Muscle layer of duodenum (tissue), 2 donors: ENCODE measurements around the gene KCNMA1.

Experiments
- H3K27ac ChIP-seq: one replicate; pipeline ENCODE4 v1.7.0; 2013; ENCODE audit warnings: mild to moderate bottlenecking, low read length
- H3K27me3 ChIP-seq: one replicate; pipeline ENCODE4 v1.7.0; 2013; ENCODE audit warnings: low read depth, mild to moderate bottlenecking, control low read depth, low read length
- H3K36me3 ChIP-seq, 2 donors: one replicate each; pipeline ENCODE4 v1.7.0; 2013; ENCODE audit warnings: low read length in 2 of 2, control low read depth in 1 of 2, mild to moderate bottlenecking in 1 of 2; ENCODE audit not compliant: insufficient read depth in 2 of 2, control insufficient read depth in 1 of 2
- H3K4me1 ChIP-seq, 2 donors: one replicate each; pipeline ENCODE4 v1.7.0; 2013; ENCODE audit warnings: low read length in 2 of 2, mild to moderate bottlenecking in 2 of 2, control low read depth in 1 of 2, moderate library complexity in 1 of 2; ENCODE audit not compliant: insufficient read depth in 2 of 2, control insufficient read depth in 1 of 2
- H3K4me3 ChIP-seq, 2 donors: one replicate each; pipeline ENCODE4 v1.7.0; 2013; ENCODE audit warnings: low read length in 2 of 2, low read depth in 1 of 2, mild to moderate bottlenecking in 1 of 2
- H3K9me3 ChIP-seq, 2 donors: one replicate each; pipeline ENCODE4 v1.7.0; 2013; ENCODE audit warnings: low read length in 2 of 2, control low read depth in 1 of 2, mild to moderate bottlenecking in 1 of 2; ENCODE audit not compliant: control insufficient read depth in 1 of 2
- donor health status: healthy.

The KCNMA1 gene

DNA sequence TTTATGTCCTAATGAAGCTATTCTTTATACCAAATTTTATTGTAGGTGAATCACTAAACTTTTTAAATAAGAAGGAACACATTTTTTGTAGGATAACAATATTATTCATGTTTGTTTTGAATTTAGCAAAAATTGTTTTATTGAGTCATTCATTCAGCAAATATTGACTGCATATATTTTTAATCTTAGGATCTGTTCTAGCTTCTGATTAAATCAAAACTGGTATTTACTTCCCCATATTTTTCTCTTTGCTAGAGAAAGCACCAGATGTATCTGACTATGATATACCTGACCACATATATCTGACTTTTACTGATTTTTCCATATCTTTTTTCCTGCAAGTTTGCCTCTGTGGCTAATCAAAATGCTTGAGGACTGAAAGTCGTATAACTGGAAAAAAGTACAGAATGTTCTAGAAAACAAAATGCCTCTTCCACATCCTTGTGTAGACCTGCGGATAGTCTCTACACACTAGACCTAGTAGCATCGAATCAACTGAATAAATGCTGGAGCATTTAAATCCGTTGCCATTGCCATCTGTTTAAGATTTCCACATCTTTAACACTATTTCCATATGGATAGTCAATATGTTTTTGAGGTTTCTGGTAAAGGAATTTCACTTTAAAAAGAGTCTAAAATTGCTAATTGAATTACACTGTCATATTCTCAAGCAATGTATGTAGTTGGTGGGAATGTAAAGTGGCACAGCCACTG, 594.7 kb downstream of the KCNMA1 start:
- H3K4me1 ChIP-seq: peaks cover 0 to 5% of the 10 kb centered on the region in 2 donors
- no peaks in the 10 kb centered on the region for H3K9me3 ChIP-seq
- H3K27me3 ChIP-seq: no peaks in the 10 kb centered on the region
- H3K4me3 ChIP-seq: no peak overlapping the region
- H3K27ac ChIP-seq: no peak overlapping the region
- H3K36me3 ChIP-seq: no peaks in the 10 kb centered on the region

DNA sequence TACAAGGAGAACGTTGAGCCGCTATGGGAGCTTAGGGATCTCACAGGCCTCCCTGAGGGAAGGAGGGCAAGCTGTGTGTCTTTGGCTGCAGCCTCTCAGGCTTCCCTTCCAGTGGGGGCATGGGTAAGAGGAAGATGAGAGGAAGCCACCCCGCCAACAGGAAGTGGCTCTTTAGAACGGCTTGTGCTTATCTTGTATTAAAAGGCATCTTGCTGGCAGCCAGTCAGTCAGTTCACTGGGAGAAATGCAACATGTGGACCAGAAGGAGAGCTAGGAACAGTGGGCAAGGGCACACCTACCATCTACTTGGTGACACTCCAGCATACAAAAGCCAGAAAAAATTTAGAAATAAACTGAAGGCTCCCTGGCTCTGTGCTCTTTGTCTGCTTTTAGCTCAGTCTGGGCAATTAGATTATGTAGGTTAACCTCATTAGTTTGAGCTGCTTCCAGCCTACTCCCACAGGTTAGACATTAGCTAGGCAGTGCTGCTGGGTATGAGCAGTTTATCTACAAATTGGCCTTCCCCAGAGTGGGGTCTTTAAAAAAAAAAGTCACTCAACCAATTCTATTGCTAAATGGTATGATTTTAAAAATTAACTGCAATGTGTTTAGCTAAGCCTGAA, 595.9 kb downstream of the KCNMA1 start:
- Histone ChIP-seq H3K27me3 (no peaks in the 10 kb centered on the region), H3K27ac (no peak overlapping the region), H3K4me3 (no peak overlapping the region), H3K9me3 (no peaks in the 10 kb centered on the region), H3K36me3 (no peaks in the 10 kb centered on the region), H3K4me1 (peaks cover 0 to 5% of the 10 kb centered on the region in 2 donors)

GRCh38 chr10:77038407-77038806, 599.2 kb downstream of the KCNMA1 start:
- no peak overlapping the region for H3K27ac ChIP-seq
- no peaks in the 10 kb centered on the region for H3K9me3 ChIP-seq
- no peak overlapping the region for H3K4me3 ChIP-seq
- no peaks in the 10 kb centered on the region for H3K36me3 ChIP-seq
- no peaks in the 10 kb centered on the region for H3K27me3 ChIP-seq
- peaks cover 0 to 5% of the 10 kb centered on the region in 2 donors for H3K4me1 ChIP-seq

GRCh38 chr10:77037735-77038403, 599.7 kb downstream of the KCNMA1 start:
- no peaks in the 10 kb centered on the region for H3K9me3 ChIP-seq
- no peak overlapping the region for H3K4me3 ChIP-seq
- H3K27ac ChIP-seq: no peak overlapping the region
- no peaks in the 10 kb centered on the region for H3K27me3 ChIP-seq
- H3K36me3 ChIP-seq: no peaks in the 10 kb centered on the region
- H3K4me1 ChIP-seq: peaks cover 0 to 5% of the 10 kb centered on the region in 2 donors

DNA sequence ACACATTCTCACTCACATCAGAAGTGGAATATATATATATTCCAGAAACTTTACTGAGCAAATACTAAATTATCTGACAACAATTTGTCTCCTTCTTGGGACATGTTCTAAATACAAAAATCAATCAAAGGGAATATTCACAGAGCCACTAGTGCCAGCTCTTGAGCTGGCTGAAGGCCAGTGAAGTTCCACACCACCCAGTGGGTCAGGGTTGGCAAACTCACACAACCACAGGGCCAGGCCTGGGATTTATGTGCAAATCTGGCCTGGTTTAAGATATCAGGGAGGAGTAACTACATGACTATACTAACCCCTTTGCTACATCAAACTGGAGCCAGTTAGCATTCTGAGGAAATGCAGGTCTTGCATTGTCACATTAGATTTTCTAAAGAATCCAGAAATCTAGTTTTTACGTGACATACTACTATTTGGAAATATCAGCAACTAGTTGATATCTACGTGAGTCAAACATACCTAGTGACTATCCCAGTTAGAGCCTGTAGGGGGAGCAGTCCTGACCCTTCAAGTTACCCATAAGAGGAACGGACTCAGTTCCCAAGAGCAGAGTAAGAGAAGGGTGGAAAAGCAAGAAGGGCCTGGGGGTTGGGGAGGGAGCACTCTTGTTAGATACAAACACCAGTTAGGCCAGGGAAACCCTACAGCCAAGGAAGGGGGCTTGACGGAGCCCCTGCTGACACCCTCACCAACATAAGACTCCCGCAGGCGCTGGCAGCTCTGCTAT, 600.4 kb downstream of the KCNMA1 start:
- H3K4me1 ChIP-seq: peaks cover 0 to 5% of the 10 kb centered on the region in 2 donors
- no peak overlapping the region for H3K4me3 ChIP-seq
- H3K36me3 ChIP-seq: no peaks in the 10 kb centered on the region
- no peaks in the 10 kb centered on the region for H3K9me3 ChIP-seq
- no peaks in the 10 kb centered on the region for H3K27me3 ChIP-seq
- no peak overlapping the region for H3K27ac ChIP-seq

DNA sequence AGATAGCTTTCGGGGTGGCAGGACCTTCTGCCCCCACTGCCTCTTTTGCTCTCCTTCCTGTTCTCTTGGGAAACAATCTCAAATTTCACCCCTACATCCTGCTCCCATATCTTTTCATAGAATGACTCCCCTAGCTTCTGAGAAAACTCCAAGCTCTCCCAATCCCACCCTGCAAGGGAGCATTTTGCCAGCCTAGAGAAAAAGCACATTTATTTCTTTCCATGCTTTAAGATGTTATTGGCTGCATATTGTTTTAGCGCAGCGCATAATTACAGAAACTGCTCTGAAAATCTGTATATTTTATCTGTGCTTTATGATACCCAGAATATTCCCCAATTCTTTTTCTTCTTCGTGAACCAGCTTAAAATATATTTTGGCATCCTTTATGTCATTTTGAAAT, 601.3 kb downstream of the KCNMA1 start:
- H3K36me3 ChIP-seq: no peaks in the 10 kb centered on the region
- H3K4me1 ChIP-seq: no peaks in the 10 kb centered on the region
- H3K27me3 ChIP-seq: no peaks in the 10 kb centered on the region
- no peak overlapping the region for H3K27ac ChIP-seq
- no peak overlapping the region for H3K4me3 ChIP-seq
- H3K9me3 ChIP-seq: no peaks in the 10 kb centered on the region

GRCh38 chr10:77034795-77035194, 602.8 kb downstream of the KCNMA1 start:
- no peaks in the 10 kb centered on the region for H3K4me1 ChIP-seq
- no peaks in the 10 kb centered on the region for H3K36me3 ChIP-seq
- H3K4me3 ChIP-seq: no peak overlapping the region
- no peaks in the 10 kb centered on the region for H3K27me3 ChIP-seq
- no peak overlapping the region for H3K27ac ChIP-seq
- no peaks in the 10 kb centered on the region for H3K9me3 ChIP-seq

GRCh38 chr10:77034240-77034639, 603.4 kb downstream of the KCNMA1 start:
- Histone ChIP-seq H3K36me3 (no peaks in the 10 kb centered on the region), H3K27ac (no peak overlapping the region), H3K27me3 (no peaks in the 10 kb centered on the region)

DNA sequence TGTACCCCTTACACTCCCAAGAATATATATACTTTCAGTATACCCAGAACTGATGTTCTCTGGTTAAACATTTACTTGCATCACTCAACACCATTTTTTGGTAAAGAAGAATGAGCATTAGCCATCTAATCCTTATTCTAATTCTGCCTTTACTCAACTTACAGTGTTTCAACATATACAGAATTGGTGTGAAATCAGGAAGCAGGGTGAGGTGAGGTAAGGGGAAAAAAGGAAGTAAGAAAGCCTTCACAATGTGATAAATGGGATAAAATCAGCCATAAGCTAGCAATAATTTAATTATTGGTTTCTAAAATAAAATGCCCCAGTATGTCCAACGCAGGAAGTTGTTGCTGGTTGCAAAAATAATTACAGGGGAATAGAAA, 605.4 kb downstream of the KCNMA1 start:
- H3K27ac ChIP-seq: no peak overlapping the region
- no peaks in the 10 kb centered on the region for H3K27me3 ChIP-seq
- no peaks in the 10 kb centered on the region for H3K4me1 ChIP-seq
- H3K9me3 ChIP-seq: no peaks in the 10 kb centered on the region
- no peak overlapping the region for H3K4me3 ChIP-seq
- no peaks in the 10 kb centered on the region for H3K36me3 ChIP-seq

More at GRCh38 chr10:77034240-77034639, 603.4 kb downstream of the KCNMA1 start:
- Histone ChIP-seq H3K4me1 (no peaks in the 10 kb centered on the region), H3K9me3 (no peaks in the 10 kb centered on the region), H3K4me3 (no peak overlapping the region)

DNA sequence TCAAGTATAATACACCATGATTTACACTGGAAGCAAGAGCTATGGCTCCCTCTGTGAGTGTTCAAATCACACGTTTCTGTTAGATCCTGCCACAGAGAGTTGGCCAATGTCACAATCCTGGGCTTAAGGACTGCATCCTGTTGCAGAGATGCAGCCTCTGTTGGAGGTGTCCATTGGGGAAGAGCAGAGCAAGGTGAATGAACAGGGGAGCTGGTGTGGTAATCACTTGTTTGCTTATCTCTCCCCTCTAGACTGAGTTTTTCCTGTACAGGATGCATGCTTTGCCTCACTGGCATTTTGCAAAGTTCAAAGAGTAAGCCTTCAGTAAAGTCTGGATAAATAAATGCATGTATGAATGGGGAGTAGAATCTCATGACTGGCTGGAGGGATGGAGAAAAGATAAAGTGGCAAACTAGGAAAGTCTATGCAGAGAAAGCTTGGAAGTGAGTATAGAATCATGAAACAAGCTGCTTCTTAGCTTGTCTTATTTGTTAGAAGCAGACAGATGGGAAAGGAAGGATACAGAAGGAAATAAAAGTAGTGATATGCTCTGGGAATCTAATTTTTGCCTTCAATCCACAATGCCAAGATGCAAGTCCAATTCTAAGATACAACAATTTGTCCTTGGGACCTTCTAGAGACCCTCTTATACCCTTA, 605.9 kb downstream of the KCNMA1 start:
- Histone ChIP-seq H3K4me1 (no peaks in the 10 kb centered on the region), H3K27me3 (no peaks in the 10 kb centered on the region), H3K27ac (no peak overlapping the region), H3K9me3 (no peaks in the 10 kb centered on the region), H3K36me3 (no peaks in the 10 kb centered on the region), H3K4me3 (no peak overlapping the region)

GRCh38 chr10:77030974-77031373, 606.6 kb downstream of the KCNMA1 start:
- Histone ChIP-seq H3K27ac (no peak overlapping the region), H3K4me3 (no peak overlapping the region), H3K4me1 (no peaks in the 10 kb centered on the region), H3K27me3 (no peaks in the 10 kb centered on the region), H3K36me3 (no peaks in the 10 kb centered on the region), H3K9me3 (no peaks in the 10 kb centered on the region)
